Kasumi-1 (cell line): ENCODE results near the gene WRAP73.

Experiments
- DNase-seq, 2 experiments: peaks; one replicate each; lab custom pipeline; 2025; lab: John Stamatoyannopoulos, UW

Gene WRAP73

GRCh38 chr1:3649342-3650247 lies at the start of gene WRAP73:
Gene WRAP73, minus strand, starts transcription at chr1:3650103. Its CDS starts 104 bp downstream, at chr1:3649999.
- DNase-seq: peak; percentile 86 to 88

GRCh38 chr1:3699596-3699995 lies 49.7 kb upstream of the WRAP73 start:
- DNase-seq: no peak

- DNase-seq: no peak
Measured at GRCh38 chr1:3698660-3699408, 48.9 kb upstream of the WRAP73 start.

GRCh38 chr1:3697810-3698209 lies 47.9 kb upstream of the WRAP73 start:
- DNase-seq: no peak

- no peak for DNase-seq
Measured at GRCh38 chr1:3697104-3697503, 47.2 kb upstream of the WRAP73 start.

GRCh38 chr1:3696689-3697088 lies 46.8 kb upstream of the WRAP73 start:
- DNase-seq: no peak

GRCh38 chr1:3695326-3696217 lies 45.7 kb upstream of the WRAP73 start:
- peak; percentile 26 to 38 for DNase-seq

GRCh38 chr1:3693321-3693720 lies 43.4 kb upstream of the WRAP73 start:
- DNase-seq: no peak

- no peak for DNase-seq
Measured at GRCh38 chr1:3692598-3692997, 42.7 kb upstream of the WRAP73 start.

- no peak for DNase-seq
Measured at GRCh38 chr1:3691421-3692204, 41.7 kb upstream of the WRAP73 start.

- DNase-seq: no peak
Measured at GRCh38 chr1:3690282-3691065, 40.6 kb upstream of the WRAP73 start.

GRCh38 chr1:3689138-3689750 lies 39.3 kb upstream of the WRAP73 start:
- no peak for DNase-seq

- no peak for DNase-seq
Measured at GRCh38 chr1:3688356-3689137, 38.6 kb upstream of the WRAP73 start.

- no peak for DNase-seq
Measured at GRCh38 chr1:3687504-3687903, 37.6 kb upstream of the WRAP73 start.

- no peak for DNase-seq
Measured at GRCh38 chr1:3685906-3686305, 36.0 kb upstream of the WRAP73 start.

GRCh38 chr1:3685222-3685621 lies 35.3 kb upstream of the WRAP73 start:
- DNase-seq: no peak

- no peak for DNase-seq
Measured at GRCh38 chr1:3683992-3684391, 34.1 kb upstream of the WRAP73 start.

- DNase-seq: no peak
Measured at GRCh38 chr1:3683197-3683596, 33.3 kb upstream of the WRAP73 start.
